Measurements from ENCODE around the gene PIERCE2. TPM values are rescaled to one million over a fixed set of nuclear protein-coding genes. Genes with fewer than 3 reads are reported as not detected.

The PIERCE2 gene
- total RNA-seq, 4 donors from 2014 or later, result 3.5 to 14.9 (median 3.8) TPM; not detected in 1

DNA sequence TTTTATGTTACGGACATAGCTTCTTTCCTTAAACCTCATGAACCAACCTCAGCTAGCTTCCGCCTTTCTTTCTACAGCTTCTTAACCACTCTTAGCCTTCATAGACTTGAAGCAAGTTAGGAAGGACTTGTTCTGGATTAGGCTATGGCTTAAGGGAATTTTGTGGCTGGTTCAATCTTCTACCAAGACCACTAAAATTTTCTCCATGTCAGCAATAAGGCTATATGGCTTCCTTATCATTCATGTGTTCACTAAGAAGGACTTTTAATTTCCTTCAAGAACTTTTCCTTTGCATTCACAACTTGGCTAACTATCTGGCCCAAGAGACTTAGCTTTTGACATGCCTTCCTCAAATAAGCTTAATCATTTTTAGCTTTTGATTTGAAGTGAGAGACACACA is 24.6 kb upstream of the PIERCE2 start:
- in situ Hi-C loops (cut with MboI; ENCODE audit: low pct_ligation_motif_present in 1 of 4, low pct_unique_long_range_greater_than_20kb in 1 of 4, low sequenced_read_pairs in 3 of 4), result no loop called here
- Histone ChIP-seq H3K4me1 (no peaks in the 10 kb centered on the region), H3K27ac (no peak overlapping the region), H3K27me3 (no peaks in the 10 kb centered on the region), H3K4me3 (no peak overlapping the region), H3K9me3 (no peaks in the 10 kb centered on the region), H3K36me3 (peaks cover 0 to 33% (median 12%) of the 10 kb centered on the region in 4 donors)
- 94 to 97% methylated on average over 2 of the region's 2 CpGs for WGBS, 2 donors (ENCODE audit: low coverage in 1 of 2)
- TF ChIP-seq POLR2AphosphoS5 (IDR thresholded peaks at IDR 0.05), result no peak
- TF ChIP-seq, protein P1, sequence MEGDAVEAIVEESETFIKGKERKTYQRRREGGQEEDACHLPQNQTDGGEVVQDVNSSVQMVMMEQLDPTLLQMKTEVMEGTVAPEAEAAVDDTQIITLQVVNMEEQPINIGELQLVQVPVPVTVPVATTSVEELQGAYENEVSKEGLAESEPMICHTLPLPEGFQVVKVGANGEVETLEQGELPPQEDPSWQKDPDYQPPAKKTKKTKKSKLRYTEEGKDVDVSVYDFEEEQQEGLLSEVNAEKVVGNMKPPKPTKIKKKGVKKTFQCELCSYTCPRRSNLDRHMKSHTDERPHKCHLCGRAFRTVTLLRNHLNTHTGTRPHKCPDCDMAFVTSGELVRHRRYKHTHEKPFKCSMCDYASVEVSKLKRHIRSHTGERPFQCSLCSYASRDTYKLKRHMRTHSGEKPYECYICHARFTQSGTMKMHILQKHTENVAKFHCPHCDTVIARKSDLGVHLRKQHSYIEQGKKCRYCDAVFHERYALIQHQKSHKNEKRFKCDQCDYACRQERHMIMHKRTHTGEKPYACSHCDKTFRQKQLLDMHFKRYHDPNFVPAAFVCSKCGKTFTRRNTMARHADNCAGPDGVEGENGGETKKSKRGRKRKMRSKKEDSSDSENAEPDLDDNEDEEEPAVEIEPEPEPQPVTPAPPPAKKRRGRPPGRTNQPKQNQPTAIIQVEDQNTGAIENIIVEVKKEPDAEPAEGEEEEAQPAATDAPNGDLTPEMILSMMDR (IDR thresholded peaks at IDR 0.05), result no peak
- TF ChIP-seq EP300 (IDR thresholded peaks at IDR 0.05; ENCODE audit: low read depth), result no peak
- intact Hi-C loops (cut with DNase I; ENCODE audit: low total_unique reads), result no loop called here
- DNase-seq, result no peak

DNA sequence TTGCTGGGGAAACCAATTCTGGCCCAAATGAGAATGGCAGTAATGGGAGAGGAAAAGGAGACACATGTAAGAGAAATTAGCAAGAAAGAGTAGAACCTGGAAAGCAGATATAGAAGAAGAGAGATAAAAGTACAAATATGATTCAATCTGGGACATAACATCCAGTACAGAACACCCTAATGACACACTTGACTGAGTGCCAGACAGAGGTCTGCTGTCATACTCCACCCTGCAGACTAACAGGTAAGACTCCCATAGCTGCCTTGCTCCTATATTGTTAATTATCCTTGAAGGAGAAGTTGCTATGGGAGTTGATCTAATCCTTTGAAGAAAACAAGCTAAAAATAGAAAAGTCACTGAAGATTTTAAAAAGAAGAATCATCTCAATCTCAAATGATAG is 21.3 kb upstream of the PIERCE2 start:
- Histone ChIP-seq H3K27me3 (no peaks in the 10 kb centered on the region), H3K27ac (no peak overlapping the region), H3K9me3 (no peaks in the 10 kb centered on the region), H3K4me1 (peaks cover 0 to 4% (median 0%) of the 10 kb centered on the region in 4 donors), H3K36me3 (peaks cover 0 to 19% (median 8%) of the 10 kb centered on the region in 4 donors), H3K4me3 (no peak overlapping the region)
- DNase-seq, result no peak
- TF ChIP-seq POLR2A (IDR thresholded peaks at IDR 0.05), result no peak
- TF ChIP-seq, protein P1 (IDR thresholded peaks at IDR 0.05), result no peak
- no peak for TF ChIP-seq POLR2AphosphoS5 (IDR thresholded peaks at IDR 0.05)
- in situ Hi-C loops (cut with MboI; ENCODE audit: low pct_ligation_motif_present in 1 of 4, low pct_unique_long_range_greater_than_20kb in 1 of 4, low sequenced_read_pairs in 3 of 4), result no loop called here
- intact Hi-C loops (cut with DNase I; ENCODE audit: low total_unique reads), result no loop called here

DNA sequence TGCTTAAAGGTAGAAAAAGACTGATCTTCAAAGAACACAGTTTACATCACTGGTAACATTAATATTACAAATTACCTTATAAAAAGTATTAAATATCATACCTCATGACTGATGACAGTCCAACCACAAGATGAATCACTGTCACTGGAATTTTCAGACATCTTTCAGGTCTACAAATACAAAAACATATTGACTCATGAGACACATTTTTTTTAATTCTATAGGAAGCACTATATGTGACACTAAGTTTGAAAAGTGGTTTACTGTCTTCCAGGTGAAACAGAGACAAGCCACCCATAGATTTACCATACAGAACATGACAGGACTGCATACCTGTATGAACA is 19.1 kb upstream of the PIERCE2 start:
- DNase-seq, result no peak
- intact Hi-C loops (cut with DNase I; ENCODE audit: low total_unique reads), result no loop called here
- Histone ChIP-seq H3K4me1 (peaks cover 0 to 4% (median 0%) of the 10 kb centered on the region in 4 donors), H3K27me3 (no peaks in the 10 kb centered on the region), H3K9me3 (no peaks in the 10 kb centered on the region), H3K27ac (no peak overlapping the region), H3K4me3 (no peak overlapping the region), H3K36me3 (peaks cover 0 to 13% (median 4%) of the 10 kb centered on the region in 4 donors)
- in situ Hi-C loops (cut with MboI; ENCODE audit: low pct_ligation_motif_present in 1 of 4, low pct_unique_long_range_greater_than_20kb in 1 of 4, low sequenced_read_pairs in 3 of 4), result no loop called here
- TF ChIP-seq, protein P1 (IDR thresholded peaks at IDR 0.05), result no peak
- TF ChIP-seq POLR2AphosphoS5 (IDR thresholded peaks at IDR 0.05) (no peak), EP300 (IDR thresholded peaks at IDR 0.05; ENCODE audit: low read depth) (no peak), POLR2A (IDR thresholded peaks at IDR 0.05) (no peak)

DNA sequence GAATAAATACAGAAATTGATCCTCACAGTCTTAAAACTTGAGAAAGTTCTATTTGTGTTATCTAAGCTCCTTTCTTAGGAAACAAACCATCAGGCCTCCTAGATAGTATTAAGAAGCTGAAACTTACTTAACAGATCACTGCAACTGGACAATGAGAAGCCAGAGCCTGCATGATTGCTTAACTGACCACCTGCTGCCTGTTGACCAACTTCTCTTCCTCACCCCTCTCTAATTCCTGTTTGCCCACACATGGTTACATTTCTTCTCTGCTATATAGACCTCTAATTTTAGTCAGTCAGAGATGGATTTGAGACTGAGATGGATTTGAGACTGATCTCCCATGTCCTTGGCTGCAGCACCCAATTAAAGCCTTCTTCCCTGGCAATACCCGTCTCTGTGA is 13.6 kb upstream of the PIERCE2 start:
- no peak for TF ChIP-seq POLR2AphosphoS5 (IDR thresholded peaks at IDR 0.05)
- TF ChIP-seq, protein P1 (IDR thresholded peaks at IDR 0.05), result no peak
- TF ChIP-seq POLR2A (IDR thresholded peaks at IDR 0.05), result no peak
- TF ChIP-seq EP300 (IDR thresholded peaks at IDR 0.05; ENCODE audit: low read depth), result no peak
- WGBS, 2 donors (ENCODE audit: low coverage in 1 of 2), result 100% methylated on average over 1 of the region's 1 CpG; no CpG with 5 or more reads in 1 of the 2 donors
- intact Hi-C loops (cut with DNase I; ENCODE audit: low total_unique reads), result no loop called here

More for the DNA sequence above, 13.6 kb upstream of the PIERCE2 start:
- H3K36me3 ChIP-seq, result no peaks in the 10 kb centered on the region
- H3K4me3 ChIP-seq, result no peak overlapping the region
- DNase-seq, result no peak
- in situ Hi-C loops (cut with MboI; ENCODE audit: low pct_ligation_motif_present in 1 of 4, low pct_unique_long_range_greater_than_20kb in 1 of 4, low sequenced_read_pairs in 3 of 4), result no loop called here
- no peaks in the 10 kb centered on the region for H3K9me3 ChIP-seq
- H3K4me1 ChIP-seq, result peaks cover 0 to 9% (median 0%) of the 10 kb centered on the region in 4 donors
- H3K27ac ChIP-seq, result no peak overlapping the region
- H3K27me3 ChIP-seq, result no peaks in the 10 kb centered on the region

Data from transverse colon (tissue), 4 donors.